Adipocyte (in vitro differentiated cells): ENCODE results near the gene SLC9A3.
"Not testable (repeated sequence)": the region's sequence is repeated elsewhere in the genome, so short reads cannot be mapped to it uniquely, and the experiment has no call there.

Source experiments
- DNase-seq: peaks from one replicate; pipeline ENCODE4 v3.0.0-alpha.2; 2015; ENCODE audit warnings: low read depth
- H3K27me3 ChIP-seq: replicated peaks from 2 replicates; pipeline ENCODE4 v1.7.0; 2013; ENCODE audit warnings: mild to moderate bottlenecking, low read length, moderate library complexity; ENCODE audit not compliant: control insufficient read depth, insufficient read depth
- H3K36me3 ChIP-seq: 2 replicates; pipeline ENCODE4 v1.7.0; 2013; ENCODE audit warnings: low read length, mild to moderate bottlenecking, moderate library complexity; ENCODE audit not compliant: control insufficient read depth, insufficient read depth, severe bottlenecking
- H3K4me1 ChIP-seq: 2 replicates; pipeline ENCODE4 v1.7.0; 2013; ENCODE audit warnings: mild to moderate bottlenecking, low read length, moderate library complexity; ENCODE audit not compliant: control insufficient read depth, insufficient read depth
- H3K4me3 ChIP-seq: 2 replicates; pipeline ENCODE4 v1.7.0; 2013; ENCODE audit warnings: mild to moderate bottlenecking, low read length, moderate library complexity
- H3K9ac ChIP-seq: 2 replicates; pipeline ENCODE4 v1.7.0; 2013; ENCODE audit warnings: mild to moderate bottlenecking, low read length, moderate library complexity
- H3K9me3 ChIP-seq: 2 replicates; pipeline ENCODE4 v1.7.0; 2013; ENCODE audit warnings: mild to moderate bottlenecking, low read length, moderate library complexity; ENCODE audit not compliant: control insufficient read depth

The SLC9A3 gene

DNA sequence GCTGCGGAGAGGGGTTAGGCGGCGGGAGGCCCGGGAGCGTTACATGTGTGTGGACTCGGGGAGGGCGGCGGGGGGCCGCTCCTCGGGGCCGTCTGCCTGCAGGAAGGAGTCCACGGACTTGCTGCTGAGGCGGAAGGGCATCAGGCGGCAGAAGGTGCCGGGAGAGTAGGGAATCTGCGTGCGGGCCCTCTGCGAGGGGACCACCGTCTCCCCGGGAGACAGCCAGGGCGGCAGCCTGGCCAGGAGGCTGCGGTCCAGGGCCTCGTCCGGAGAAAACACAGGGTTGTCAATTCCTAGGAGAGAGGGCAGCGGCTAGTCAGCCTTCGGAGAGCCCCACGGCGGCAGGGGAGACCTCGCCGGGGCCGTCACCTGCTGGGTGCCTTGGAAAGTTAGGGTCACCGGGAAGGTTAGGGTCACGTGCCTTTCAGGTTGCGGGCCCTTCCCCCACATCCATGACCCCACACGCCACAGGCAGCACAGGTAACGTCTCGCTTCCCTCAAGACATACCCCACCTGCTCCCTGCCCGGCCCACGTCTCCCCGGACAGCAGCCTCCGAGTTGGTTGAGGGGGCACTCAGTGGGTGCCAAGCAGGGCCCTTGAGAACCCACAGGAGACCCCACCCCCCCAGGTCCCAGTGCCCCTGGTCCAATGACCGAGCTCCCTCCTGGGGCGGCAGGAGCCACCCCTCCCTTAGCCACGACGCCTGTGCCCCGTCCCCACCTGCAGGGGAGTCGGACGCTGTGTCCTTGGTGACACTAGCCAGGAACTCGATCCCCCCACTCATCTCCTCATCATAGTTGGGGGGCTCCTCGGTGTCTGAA lies 49.2 kb downstream of the SLC9A3 start:
- Histone ChIP-seq H3K9ac (no peak overlapping the region), H3K4me1 (peaks cover 20% of the 10 kb centered on the region), H3K4me3 (peak overlapping the region; percentile 59), H3K27me3 (peaks cover 31% of the 10 kb centered on the region), H3K9me3 (no peaks in the 10 kb centered on the region), H3K36me3 (peaks cover 4% of the 10 kb centered on the region)
- DNase-seq, result peak; percentile 22

DNA sequence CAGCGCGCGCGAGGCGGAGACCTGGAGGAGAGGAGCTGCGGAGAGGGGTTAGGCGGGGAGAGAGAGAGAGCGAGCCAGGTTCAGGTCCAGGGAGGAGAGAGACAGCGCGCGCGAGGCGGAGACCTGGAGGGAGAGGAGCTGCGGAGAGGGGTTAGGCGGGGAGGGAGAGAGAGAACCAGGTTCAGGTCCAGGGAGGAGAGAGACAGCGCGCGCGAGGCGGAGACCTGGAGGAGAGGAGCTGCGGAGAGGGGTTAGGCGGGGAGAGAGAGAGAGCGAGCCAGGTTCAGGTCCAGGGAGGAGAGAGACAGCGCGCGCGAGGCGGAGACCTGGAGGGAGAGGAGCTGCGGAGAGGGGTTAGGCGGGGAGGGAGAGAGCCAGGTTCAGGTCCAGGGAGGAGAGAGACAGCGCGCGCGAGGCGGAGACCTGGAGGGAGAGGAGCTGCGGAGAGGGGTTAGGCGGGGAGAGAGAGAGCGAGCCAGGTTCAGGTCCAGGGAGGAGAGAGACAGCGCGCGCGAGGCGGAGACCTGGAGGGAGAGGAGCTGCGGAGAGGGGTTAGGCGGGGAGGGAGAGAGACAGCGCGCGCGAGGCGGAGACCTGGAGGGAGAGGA lies 49.9 kb downstream of the SLC9A3 start:
- Histone ChIP-seq H3K9ac (peak overlapping the region; percentile 87), H3K4me1 (peaks cover 20% of the 10 kb centered on the region), H3K4me3 (peak overlapping the region; percentile 83), H3K27me3 (peaks cover 30% of the 10 kb centered on the region)
- not testable (repeated sequence) for DNase-seq, H3K36me3 ChIP-seq, H3K9me3 ChIP-seq

DNA sequence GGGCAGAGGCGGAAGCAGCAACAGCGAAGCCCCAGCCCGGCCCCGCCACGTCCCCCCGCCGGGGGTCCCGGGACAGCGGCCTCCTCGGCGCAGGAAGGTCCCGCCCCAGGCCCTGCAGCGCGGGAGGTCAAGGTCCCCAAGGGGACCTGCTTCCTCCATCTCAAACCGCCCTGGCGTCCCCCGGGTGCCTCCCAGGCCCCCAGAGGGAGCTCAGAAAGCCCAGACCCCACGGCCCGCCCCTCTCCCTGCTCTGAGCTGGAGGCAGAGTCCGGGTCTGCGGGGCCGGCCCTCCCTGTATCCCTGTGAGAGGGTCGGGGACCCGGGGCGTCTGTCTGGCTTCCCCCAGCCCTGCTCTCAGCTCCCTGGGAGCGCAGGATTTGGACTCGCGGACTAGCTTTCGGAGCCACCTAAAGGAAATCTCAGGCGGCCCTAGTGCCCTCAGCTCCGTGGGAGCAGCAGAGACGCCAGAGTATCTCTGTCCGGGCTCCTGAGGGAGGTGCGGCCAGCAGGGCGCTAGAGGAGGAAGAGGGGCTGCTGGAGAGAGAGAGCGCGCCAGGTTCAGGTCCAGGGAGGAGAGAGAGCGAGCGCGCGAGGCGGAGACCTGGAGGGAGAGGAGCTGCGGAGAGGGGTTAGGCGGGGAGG lies 50.6 kb downstream of the SLC9A3 start:
- H3K36me3 ChIP-seq, result peaks cover 5% of the 10 kb centered on the region
- DNase-seq, result peak; percentile 65
- H3K9me3 ChIP-seq, result no peaks in the 10 kb centered on the region
- peaks cover 30% of the 10 kb centered on the region for H3K27me3 ChIP-seq
- H3K9ac ChIP-seq, result peak overlapping the region; percentile 87
- H3K4me3 ChIP-seq, result peak overlapping the region; percentile 83
- H3K4me1 ChIP-seq, result peaks cover 20% of the 10 kb centered on the region

DNA sequence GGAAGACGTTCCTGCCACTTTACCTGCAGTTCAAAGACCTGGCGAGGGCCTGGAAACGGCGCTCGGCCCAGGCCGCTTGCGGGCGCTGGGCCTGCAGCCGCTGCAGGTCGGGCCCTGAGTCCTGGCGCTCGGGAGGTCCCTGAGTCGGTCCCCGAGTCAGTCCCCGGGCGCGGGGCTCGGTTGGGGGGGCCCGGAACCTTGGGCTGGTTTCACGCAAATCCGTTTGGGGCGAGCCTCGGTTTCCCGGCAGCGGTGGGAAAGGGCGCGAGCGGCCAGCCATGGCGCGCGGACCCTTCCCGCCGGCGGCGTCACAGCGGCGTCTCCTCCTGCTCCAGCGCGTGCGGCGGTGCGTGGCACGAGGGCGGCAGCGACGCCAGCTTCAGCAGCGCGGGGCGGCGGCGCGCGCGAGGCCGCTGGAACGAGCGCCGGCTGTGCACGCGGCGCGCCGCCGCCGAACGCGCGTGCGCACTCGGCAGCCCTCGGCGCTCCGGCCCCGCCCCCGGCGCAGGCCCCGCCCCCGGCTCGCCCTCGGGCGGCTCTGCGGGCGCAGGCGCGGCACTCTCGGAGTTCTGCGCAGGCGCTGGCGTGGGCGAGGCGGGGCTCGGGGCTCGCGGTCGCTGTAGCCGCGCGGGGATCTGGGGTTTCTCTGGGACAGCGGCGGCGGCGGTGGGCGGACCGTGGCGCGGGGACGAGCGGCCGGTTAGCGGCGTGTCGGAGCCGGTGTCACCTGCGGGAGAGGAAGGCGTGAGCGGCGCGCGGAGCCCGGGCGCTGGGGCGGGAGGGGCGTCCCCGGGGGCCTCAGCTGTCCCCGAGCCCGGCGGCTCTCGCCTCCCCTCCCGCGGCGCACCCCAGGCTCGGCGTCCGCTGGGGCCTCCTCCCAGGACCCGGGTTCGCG lies 51.3 kb downstream of the SLC9A3 start:
- Histone ChIP-seq H3K4me3 (peak overlapping the region; percentile 87), H3K27me3 (peaks cover 29% of the 10 kb centered on the region), H3K9me3 (no peaks in the 10 kb centered on the region), H3K36me3 (peaks cover 5% of the 10 kb centered on the region), H3K9ac (peak overlapping the region; percentile 91), H3K4me1 (peaks cover 20% of the 10 kb centered on the region)
- DNase-seq, result peak; percentile 95

DNA sequence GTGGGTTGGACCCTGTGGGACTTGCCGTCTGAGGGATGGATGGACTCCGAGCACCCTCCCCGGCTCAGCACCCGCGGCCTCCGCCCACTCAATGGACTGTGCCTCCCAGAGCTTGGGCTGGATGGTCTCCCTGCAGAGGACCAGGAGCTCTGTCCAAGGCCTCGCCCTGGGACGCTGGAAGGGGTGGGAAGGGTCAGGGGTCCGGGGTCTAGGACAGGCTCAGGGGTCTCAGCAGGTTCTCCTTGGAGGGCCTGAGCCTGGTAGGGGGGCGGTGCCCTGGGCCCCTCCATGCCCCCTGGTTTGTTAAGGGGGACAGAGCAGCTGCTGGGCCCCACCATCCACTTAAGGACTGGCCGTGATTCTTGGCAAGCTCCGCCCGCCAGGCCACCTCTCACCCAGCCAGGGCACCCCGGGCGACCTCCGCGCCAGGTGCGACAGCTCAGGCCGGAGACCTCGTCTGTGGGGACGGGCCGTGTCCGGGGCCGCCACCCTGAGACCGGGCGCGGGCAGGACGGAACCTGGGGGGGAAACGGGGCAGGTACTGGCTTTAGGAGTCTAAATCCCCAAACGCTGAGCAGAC lies 52.1 kb downstream of the SLC9A3 start:
- H3K4me1 ChIP-seq, result peaks cover 20% of the 10 kb centered on the region
- H3K27me3 ChIP-seq, result peaks cover 24% of the 10 kb centered on the region
- H3K4me3 ChIP-seq, result peak overlapping the region; percentile 87
- DNase-seq, result peak; percentile 21
- peak overlapping the region; percentile 91 for H3K9ac ChIP-seq
- H3K9me3 ChIP-seq, result no peaks in the 10 kb centered on the region
- peaks cover 5% of the 10 kb centered on the region for H3K36me3 ChIP-seq

DNA sequence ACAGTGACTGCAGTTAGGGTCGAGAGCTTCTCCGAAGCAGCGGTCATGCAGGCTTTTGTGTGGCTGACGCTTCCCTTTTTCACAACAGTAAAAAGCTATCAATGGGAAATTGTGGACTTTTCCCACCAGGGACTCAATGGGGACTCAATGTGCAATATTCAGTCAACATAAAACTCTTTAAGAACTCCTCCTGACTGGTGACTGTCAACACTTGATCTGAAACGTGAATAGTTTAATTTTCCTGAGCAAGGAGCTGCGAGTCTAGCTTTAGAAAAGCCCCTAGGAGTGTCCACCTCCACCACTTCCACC lies 52.5 kb downstream of the SLC9A3 start:
- H3K4me3 ChIP-seq, result peak overlapping the region; percentile 87

DNA sequence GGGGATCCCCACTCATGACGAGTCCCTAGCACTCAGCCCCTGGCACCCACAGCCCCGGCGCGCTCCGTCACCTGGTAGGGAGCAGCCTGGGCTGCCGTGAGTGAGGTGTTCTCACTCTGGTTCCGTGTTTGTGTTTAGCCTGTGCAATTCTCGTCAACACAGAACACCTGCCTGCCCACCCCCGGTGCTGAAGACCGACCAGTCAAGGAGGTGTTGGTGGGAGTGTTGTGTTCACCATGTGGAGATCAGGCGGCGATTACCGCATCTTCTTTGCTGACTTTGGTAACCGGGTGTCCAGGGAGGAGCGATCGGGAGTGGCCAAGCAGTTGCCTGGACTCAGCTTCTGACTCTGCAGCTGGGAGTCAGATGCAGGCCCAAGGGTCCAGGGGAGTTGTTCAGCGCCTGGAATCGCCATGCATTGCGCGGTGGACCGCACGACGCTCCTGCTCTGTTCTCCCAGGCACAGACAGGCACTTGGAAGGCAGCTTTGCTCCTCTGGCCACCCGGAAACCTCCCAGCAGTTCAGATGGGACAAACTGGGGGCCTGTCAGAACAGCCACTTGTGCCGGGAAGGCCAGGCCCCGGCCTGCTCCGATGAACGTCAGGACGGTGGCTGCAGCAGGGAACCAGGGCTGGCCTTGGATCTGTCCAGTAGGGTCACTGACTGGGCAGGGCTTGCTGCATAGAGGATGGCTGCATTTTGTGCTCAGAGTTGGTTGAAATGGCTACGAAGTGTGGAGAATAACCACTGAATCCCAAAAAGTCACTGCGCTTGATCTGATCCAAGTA lies 53.1 kb downstream of the SLC9A3 start:
- Histone ChIP-seq H3K4me3 (peak overlapping the region; percentile 87), H3K27me3 (peaks cover 14% of the 10 kb centered on the region), H3K9ac (peak overlapping the region; percentile 91), H3K36me3 (peaks cover 14% of the 10 kb centered on the region), H3K4me1 (peaks cover 20% of the 10 kb centered on the region), H3K9me3 (no peaks in the 10 kb centered on the region)
- no peak for DNase-seq

More for the DNA sequence above, 52.5 kb downstream of the SLC9A3 start:
- peak overlapping the region; percentile 91 for H3K9ac ChIP-seq
- H3K9me3 ChIP-seq, result no peaks in the 10 kb centered on the region
- H3K4me1 ChIP-seq, result peaks cover 20% of the 10 kb centered on the region
- peaks cover 19% of the 10 kb centered on the region for H3K27me3 ChIP-seq
- no peak for DNase-seq
- H3K36me3 ChIP-seq, result peaks cover 9% of the 10 kb centered on the region

DNA sequence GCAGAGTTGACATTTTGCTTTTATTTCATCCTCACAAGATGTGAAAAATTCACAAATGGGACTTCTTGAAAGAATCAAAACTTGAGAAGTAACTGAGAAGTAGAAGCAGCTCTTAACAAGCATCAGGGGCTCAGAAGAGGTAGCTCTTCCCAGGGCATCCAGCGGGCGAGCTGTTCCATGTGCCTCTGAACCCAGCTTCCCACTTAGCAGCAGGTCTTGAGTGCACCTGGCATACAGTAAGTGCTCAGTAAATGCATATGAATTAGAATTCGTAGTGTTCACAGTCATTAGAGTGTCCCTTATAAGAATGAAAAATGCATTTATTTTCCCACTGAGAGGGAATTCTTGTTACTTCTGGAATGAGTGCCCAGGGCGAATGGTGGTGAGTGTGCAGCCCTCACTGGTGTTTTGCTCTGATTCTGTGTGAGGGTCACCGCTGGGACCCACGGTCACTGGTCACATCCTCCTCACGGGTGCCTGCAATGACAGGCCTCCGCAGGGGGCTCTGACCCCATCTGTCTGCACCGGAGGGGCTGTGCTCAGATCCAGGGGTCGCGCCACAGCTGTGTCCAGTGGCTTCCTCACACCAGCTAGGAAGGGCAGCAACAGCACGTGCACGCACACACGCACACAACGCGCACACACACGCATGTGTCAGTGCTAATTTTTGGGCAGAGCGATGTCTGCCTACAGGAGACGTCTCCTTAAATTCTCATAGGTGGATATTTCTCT lies 54.3 kb downstream of the SLC9A3 start:
- peaks cover 1% of the 10 kb centered on the region for H3K27me3 ChIP-seq
- no peak for DNase-seq
- H3K9me3 ChIP-seq, result no peaks in the 10 kb centered on the region
- no peak overlapping the region for H3K4me3 ChIP-seq
- peaks cover 14% of the 10 kb centered on the region for H3K36me3 ChIP-seq
- H3K9ac ChIP-seq, result no peak overlapping the region
- H3K4me1 ChIP-seq, result peaks cover 20% of the 10 kb centered on the region

DNA sequence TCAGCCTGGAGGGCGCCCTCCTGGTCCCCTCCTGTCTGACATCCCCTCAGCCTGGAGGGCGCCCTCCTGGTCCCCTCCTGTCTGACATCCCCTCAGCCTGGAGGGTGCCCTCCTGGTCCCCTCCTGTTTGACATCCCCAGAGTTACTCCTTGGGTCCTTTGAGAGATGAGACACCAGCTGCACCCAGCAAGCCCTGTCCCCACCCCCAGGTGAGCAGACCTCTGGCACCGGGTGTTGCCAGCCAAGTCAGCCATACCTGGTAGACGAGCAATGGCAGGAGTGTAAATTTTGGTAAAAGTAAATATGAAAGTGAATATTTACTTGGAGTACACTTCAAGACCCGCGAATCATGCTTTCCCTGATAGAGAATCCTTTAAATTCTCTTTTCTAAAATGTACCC lies 55.8 kb downstream of the SLC9A3 start:
- Histone ChIP-seq H3K36me3 (peaks cover 27% of the 10 kb centered on the region), H3K27me3 (no peaks in the 10 kb centered on the region), H3K9ac (no peak overlapping the region)

More for the DNA sequence above, 55.8 kb downstream of the SLC9A3 start:
- peaks cover 18% of the 10 kb centered on the region for H3K4me1 ChIP-seq
- DNase-seq, result no peak
- no peaks in the 10 kb centered on the region for H3K9me3 ChIP-seq
- no peak overlapping the region for H3K4me3 ChIP-seq
